ENCODE data around the gene ITIH5. TPM values are rescaled to one million over a fixed set of nuclear protein-coding genes. Genes with fewer than 3 reads are reported as not detected.

Gene ITIH5
- total and polyA plus RNA-seq, 2 of the 13 experiments (the other 11 are each of a cell fraction or from before 2014, with no cell fraction given) = 4.7 to 8.9 TPM

DNA sequence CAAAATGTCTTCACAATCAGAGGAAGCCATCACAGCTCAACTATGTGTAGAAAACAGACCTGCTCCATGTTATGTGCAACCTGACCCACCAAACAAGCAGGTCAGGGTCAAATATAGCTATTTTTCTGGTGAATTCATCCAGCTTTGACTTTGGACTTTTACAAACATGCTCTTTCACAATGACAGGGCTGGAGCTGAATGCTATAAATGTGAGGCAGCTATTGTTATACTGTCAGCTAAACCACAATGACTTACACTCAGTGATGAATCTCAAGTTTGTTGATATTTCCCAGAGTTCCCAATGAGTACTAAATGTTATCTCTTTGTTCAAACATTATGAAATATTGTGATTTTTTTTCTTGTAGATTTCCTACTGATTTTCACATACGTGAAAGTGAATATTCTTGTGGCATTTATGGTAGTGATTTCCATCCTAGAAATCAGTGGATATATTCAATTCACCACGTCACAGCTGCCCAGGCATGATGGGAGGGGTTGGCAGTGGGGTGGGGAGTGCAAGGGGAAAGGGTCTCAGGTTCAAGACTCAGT, 33.9 kb upstream of the ITIH5 start (continued):
- TF ChIP-seq, protein P1, sequence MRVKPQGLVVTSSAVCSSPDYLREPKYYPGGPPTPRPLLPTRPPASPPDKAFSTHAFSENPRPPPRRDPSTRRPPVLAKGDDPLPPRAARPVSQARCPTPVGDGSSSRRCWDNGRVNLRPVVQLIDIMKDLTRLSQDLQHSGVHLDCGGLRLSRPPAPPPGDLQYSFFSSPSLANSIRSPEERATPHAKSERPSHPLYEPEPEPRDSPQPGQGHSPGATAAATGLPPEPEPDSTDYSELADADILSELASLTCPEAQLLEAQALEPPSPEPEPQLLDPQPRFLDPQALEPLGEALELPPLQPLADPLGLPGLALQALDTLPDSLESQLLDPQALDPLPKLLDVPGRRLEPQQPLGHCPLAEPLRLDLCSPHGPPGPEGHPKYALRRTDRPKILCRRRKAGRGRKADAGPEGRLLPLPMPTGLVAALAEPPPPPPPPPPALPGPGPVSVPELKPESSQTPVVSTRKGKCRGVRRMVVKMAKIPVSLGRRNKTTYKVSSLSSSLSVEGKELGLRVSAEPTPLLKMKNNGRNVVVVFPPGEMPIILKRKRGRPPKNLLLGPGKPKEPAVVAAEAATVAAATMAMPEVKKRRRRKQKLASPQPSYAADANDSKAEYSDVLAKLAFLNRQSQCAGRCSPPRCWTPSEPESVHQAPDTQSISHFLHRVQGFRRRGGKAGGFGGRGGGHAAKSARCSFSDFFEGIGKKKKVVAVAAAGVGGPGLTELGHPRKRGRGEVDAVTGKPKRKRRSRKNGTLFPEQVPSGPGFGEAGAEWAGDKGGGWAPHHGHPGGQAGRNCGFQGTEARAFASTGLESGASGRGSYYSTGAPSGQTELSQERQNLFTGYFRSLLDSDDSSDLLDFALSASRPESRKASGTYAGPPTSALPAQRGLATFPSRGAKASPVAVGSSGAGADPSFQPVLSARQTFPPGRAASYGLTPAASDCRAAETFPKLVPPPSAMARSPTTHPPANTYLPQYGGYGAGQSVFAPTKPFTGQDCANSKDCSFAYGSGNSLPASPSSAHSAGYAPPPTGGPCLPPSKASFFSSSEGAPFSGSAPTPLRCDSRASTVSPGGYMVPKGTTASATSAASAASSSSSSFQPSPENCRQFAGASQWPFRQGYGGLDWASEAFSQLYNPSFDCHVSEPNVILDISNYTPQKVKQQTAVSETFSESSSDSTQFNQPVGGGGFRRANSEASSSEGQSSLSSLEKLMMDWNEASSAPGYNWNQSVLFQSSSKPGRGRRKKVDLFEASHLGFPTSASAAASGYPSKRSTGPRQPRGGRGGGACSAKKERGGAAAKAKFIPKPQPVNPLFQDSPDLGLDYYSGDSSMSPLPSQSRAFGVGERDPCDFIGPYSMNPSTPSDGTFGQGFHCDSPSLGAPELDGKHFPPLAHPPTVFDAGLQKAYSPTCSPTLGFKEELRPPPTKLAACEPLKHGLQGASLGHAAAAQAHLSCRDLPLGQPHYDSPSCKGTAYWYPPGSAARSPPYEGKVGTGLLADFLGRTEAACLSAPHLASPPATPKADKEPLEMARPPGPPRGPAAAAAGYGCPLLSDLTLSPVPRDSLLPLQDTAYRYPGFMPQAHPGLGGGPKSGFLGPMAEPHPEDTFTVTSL (CRISPR knock-in tag; IDR thresholded peaks at IDR 0.05; ENCODE audit: borderline replicate concordance) = peak; percentile 92
- no peak for TF ChIP-seq ZNF501 (CRISPR knock-in tag; IDR thresholded peaks at IDR 0.05)
- TF ChIP-seq BCL6 (CRISPR knock-in tag; IDR thresholded peaks at IDR 0.05) = peak; percentile 97
- TF ChIP-seq MAX (IDR thresholded peaks at IDR 0.05) = no peak; the same call in 1 of the 2 replicates
- TF ChIP-seq, protein P2, sequence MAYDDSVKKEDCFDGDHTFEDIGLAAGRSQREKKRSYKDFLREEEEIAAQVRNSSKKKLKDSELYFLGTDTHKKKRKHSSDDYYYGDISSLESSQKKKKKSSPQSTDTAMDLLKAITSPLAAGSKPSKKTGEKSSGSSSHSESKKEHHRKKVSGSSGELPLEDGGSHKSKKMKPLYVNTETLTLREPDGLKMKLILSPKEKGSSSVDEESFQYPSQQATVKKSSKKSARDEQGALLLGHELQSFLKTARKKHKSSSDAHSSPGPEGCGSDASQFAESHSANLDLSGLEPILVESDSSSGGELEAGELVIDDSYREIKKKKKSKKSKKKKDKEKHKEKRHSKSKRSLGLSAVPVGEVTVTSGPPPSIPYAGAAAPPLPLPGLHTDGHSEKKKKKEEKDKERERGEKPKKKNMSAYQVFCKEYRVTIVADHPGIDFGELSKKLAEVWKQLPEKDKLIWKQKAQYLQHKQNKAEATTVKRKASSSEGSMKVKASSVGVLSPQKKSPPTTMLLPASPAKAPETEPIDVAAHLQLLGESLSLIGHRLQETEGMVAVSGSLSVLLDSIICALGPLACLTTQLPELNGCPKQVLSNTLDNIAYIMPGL (CRISPR knock-in tag; IDR thresholded peaks at IDR 0.05; ENCODE audit: borderline replicate concordance in 1 of 2, low read depth in 1 of 2) = no peak
- TF ChIP-seq USF2 (IDR thresholded peaks at IDR 0.05; ENCODE audit: low read depth, low read length) = no peak
- TF ChIP-seq USF2 (CRISPR knock-in tag; IDR thresholded peaks at IDR 0.05; ENCODE audit: borderline replicate concordance) = no peak
- TF ChIP-seq NPAS2 (CRISPR knock-in tag; IDR thresholded peaks at IDR 0.05; ENCODE audit: borderline replicate concordance) = no peak
- peak; percentile 95 for TF ChIP-seq ISL2 (CRISPR knock-in tag; IDR thresholded peaks at IDR 0.05)
- peak; percentile 72 for TF ChIP-seq ATF1 (CRISPR knock-in tag; IDR thresholded peaks at IDR 0.05)
- TF ChIP-seq, protein P3, sequence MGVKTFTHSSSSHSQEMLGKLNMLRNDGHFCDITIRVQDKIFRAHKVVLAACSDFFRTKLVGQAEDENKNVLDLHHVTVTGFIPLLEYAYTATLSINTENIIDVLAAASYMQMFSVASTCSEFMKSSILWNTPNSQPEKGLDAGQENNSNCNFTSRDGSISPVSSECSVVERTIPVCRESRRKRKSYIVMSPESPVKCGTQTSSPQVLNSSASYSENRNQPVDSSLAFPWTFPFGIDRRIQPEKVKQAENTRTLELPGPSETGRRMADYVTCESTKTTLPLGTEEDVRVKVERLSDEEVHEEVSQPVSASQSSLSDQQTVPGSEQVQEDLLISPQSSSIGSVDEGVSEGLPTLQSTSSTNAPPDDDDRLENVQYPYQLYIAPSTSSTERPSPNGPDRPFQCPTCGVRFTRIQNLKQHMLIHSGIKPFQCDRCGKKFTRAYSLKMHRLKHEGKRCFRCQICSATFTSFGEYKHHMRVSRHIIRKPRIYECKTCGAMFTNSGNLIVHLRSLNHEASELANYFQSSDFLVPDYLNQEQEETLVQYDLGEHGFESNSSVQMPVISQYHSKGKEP (CRISPR knock-in tag; IDR thresholded peaks at IDR 0.05) = no peak
- TF ChIP-seq ZFP36L1 (CRISPR knock-in tag; IDR thresholded peaks at IDR 0.05) = no peak
- no peak for TF ChIP-seq PLSCR1 (CRISPR knock-in tag; IDR thresholded peaks at IDR 0.05; ENCODE audit: borderline replicate concordance)
- TF ChIP-seq ZNF691 (CRISPR knock-in tag; IDR thresholded peaks at IDR 0.05; ENCODE audit: borderline replicate concordance, low read depth) = 0 out of 2 replicates have a peak, but pooled peaks have one; percentile 46
- no peak for TF ChIP-seq ZNF101 (CRISPR knock-in tag; IDR thresholded peaks at IDR 0.05; ENCODE audit: borderline replicate concordance, low read depth)
